Sigmoid colon (tissue), 4 donors: Measurements from ENCODE around the gene TPTE2.

ENCODE experiments used
- EP300 ChIP-seq, 4 donors: sonication (generic); formaldehyde crosslinking; IDR thresholded peaks; one replicate each; pipeline ENCODE4 v1.6.1; 2017; ENCODE audit warnings: antibody characterized with exemption in 4 of 4
- POLR2A ChIP-seq, 2 donors: fragments of 450-650 bp; IDR thresholded peaks; one replicate each; pipeline ENCODE4 v1.6.1; 2016; ENCODE audit warnings: antibody characterized with exemption in 2 of 2, mild to moderate bottlenecking in 2 of 2, moderate library complexity in 2 of 2
- TF ChIP-seq, protein P1 (sequence below), 4 experiments: fragments of 450-650 bp in 3 of 4; fragments of 200-600 bp in 1 of 4; IDR thresholded peaks; one replicate each; pipeline ENCODE4 v1.5.1; 2016 to 2019; ENCODE audit warnings: antibody characterized with exemption in 4 of 4, mild to moderate bottlenecking in 3 of 4, moderate library complexity in 2 of 4

GRCh38 chr13:19519049-19519448 lies 42.3 kb downstream of the TPTE2 start:
- TF ChIP-seq, protein P1, sequence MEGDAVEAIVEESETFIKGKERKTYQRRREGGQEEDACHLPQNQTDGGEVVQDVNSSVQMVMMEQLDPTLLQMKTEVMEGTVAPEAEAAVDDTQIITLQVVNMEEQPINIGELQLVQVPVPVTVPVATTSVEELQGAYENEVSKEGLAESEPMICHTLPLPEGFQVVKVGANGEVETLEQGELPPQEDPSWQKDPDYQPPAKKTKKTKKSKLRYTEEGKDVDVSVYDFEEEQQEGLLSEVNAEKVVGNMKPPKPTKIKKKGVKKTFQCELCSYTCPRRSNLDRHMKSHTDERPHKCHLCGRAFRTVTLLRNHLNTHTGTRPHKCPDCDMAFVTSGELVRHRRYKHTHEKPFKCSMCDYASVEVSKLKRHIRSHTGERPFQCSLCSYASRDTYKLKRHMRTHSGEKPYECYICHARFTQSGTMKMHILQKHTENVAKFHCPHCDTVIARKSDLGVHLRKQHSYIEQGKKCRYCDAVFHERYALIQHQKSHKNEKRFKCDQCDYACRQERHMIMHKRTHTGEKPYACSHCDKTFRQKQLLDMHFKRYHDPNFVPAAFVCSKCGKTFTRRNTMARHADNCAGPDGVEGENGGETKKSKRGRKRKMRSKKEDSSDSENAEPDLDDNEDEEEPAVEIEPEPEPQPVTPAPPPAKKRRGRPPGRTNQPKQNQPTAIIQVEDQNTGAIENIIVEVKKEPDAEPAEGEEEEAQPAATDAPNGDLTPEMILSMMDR (IDR thresholded peaks at IDR 0.05): no peak
- no peak for TF ChIP-seq EP300 (IDR thresholded peaks at IDR 0.05)
- no peak for TF ChIP-seq POLR2A (IDR thresholded peaks at IDR 0.05)
